Measurements from ENCODE around the gene PUM1. TPM values are rescaled to one million over a fixed set of nuclear protein-coding genes. Genes with fewer than 3 reads are reported as not detected.
A peak's percentile ranks its signal among the peaks of the same experiment; 100 is the strongest.

PUM1 gene
- total and polyA plus RNA-seq, 9 donors, result 36.3 to 125 (median 112) TPM

- peak in 4 of 5 donors; percentile 43 to 65 (median 50) for DNase-seq
- no peak overlapping the region for H3K4me3 ChIP-seq
- no peaks in the 10 kb centered on the region for H3K9me3 ChIP-seq
- peaks cover 8% of the 10 kb centered on the region for H3K4me1 ChIP-seq (ENCODE audit: insufficient read depth)
- H3K27ac ChIP-seq, result peak overlapping the region in 1 of 2 donors; percentile 36
- no peaks in the 10 kb centered on the region for H3K36me3 ChIP-seq
- no peaks in the 10 kb centered on the region for H3K27me3 ChIP-seq
- intact Hi-C loops (cut with DNase I), result no loop called here
- WGBS, 3 donors, result 32 to 41% (median 36%) methylated on average over 10 to 11 of the region's 11 CpGs
- no peak for TF ChIP-seq CTCF (IDR thresholded peaks at IDR 0.05)
- no peak for TF ChIP-seq POLR2A (IDR thresholded peaks at IDR 0.05)
- TF ChIP-seq EP300 (IDR thresholded peaks at IDR 0.05), result no peak
These were observed 163.5 kb downstream of the PUM1 start for GRCh38 chr1:30901798-30902581.

- Histone ChIP-seq H3K9me3 (no peaks in the 10 kb centered on the region), H3K4me1 (ENCODE audit: insufficient read depth) (peaks cover 8% of the 10 kb centered on the region), H3K27ac (no peak overlapping the region), H3K4me3 (no peak overlapping the region), H3K36me3 (no peaks in the 10 kb centered on the region), H3K27me3 (no peaks in the 10 kb centered on the region)
- WGBS, 3 donors, result 72 to 90% (median 84%) methylated on average over 3 of the region's 3 CpGs
- intact Hi-C loops (cut with DNase I), result no loop called here
- no peak for TF ChIP-seq EP300 (IDR thresholded peaks at IDR 0.05)
- no peak for DNase-seq
These were observed 164.5 kb downstream of the PUM1 start for GRCh38 chr1:30900931-30901560.

- Histone ChIP-seq H3K27me3 (no peaks in the 10 kb centered on the region), H3K4me1 (ENCODE audit: insufficient read depth) (peaks cover 9% of the 10 kb centered on the region), H3K27ac (no peak overlapping the region), H3K4me3 (no peak overlapping the region), H3K36me3 (no peaks in the 10 kb centered on the region), H3K9me3 (no peaks in the 10 kb centered on the region)
- 78 to 88% (median 84%) methylated on average over 6 of the region's 6 CpGs for WGBS, 3 donors
- intact Hi-C loops (cut with DNase I), result no loop called here
- TF ChIP-seq POLR2A (IDR thresholded peaks at IDR 0.05), result no peak
- TF ChIP-seq CTCF (IDR thresholded peaks at IDR 0.05), result no peak
- no peak for DNase-seq
These were observed 165.0 kb downstream of the PUM1 start for GRCh38 chr1:30900486-30900885.

- H3K27me3 ChIP-seq, result no peaks in the 10 kb centered on the region
- H3K9me3 ChIP-seq, result no peaks in the 10 kb centered on the region
- no peaks in the 10 kb centered on the region for H3K36me3 ChIP-seq
- H3K27ac ChIP-seq, result no peak overlapping the region
- TF ChIP-seq POLR2A (IDR thresholded peaks at IDR 0.05) (no peak), EP300 (IDR thresholded peaks at IDR 0.05) (no peak), CTCF (IDR thresholded peaks at IDR 0.05) (no peak)
- H3K4me3 ChIP-seq, result no peak overlapping the region
- H3K4me1 ChIP-seq (ENCODE audit: insufficient read depth), result peaks cover 9% of the 10 kb centered on the region
- 83 to 92% (median 83%) methylated on average over 13 of the region's 13 CpGs for WGBS, 3 donors
- intact Hi-C loops (cut with DNase I), result no loop called here
- no peak for DNase-seq
These were observed 165.7 kb downstream of the PUM1 start for GRCh38 chr1:30899577-30900389.
